ENCODE data around the gene MTG2.

- TF ChIP-seq ZNF174 (tag by site-specific recombination; IDR thresholded peaks at IDR 0.05) (no peak), ZNF707 (tag by site-specific recombination; IDR thresholded peaks at IDR 0.05) (no peak), HOXA7 (CRISPR knock-in tag; IDR thresholded peaks at IDR 0.05; ENCODE audit: borderline replicate concordance) (no peak)
Measured at GRCh38 chr20:62141397-62142251, 41.2 kb upstream of the MTG2 start.
